ENCODE results near the gene CCSER1.

Gene CCSER1

GRCh38 chr4:90128961-90129495 is 1.8 kb downstream of the CCSER1 start:
- DNase-seq (ENCODE audit: low spot score) = no peak

- DNase-seq (ENCODE audit: low spot score) = no peak
Observed at GRCh38 chr4:90130076-90130475, 2.9 kb downstream of the CCSER1 start.

GRCh38 chr4:90137555-90137954 is 10.4 kb downstream of the CCSER1 start:
- no peak for DNase-seq (ENCODE audit: low spot score)

- DNase-seq (ENCODE audit: low spot score) = no peak
Observed at GRCh38 chr4:90142081-90142480, 14.9 kb downstream of the CCSER1 start.

- no peak for DNase-seq (ENCODE audit: low spot score)
Observed at GRCh38 chr4:90145319-90145718, 18.1 kb downstream of the CCSER1 start.

GRCh38 chr4:90146306-90146705 is 19.1 kb downstream of the CCSER1 start:
- DNase-seq (ENCODE audit: low spot score) = no peak

GRCh38 chr4:90148574-90149148 is 21.5 kb downstream of the CCSER1 start:
- DNase-seq (ENCODE audit: low spot score) = no peak

GRCh38 chr4:90152024-90152423 is 24.8 kb downstream of the CCSER1 start:
- DNase-seq (ENCODE audit: low spot score) = no peak

GRCh38 chr4:90159193-90159592 is 32.0 kb downstream of the CCSER1 start:
- no peak for DNase-seq (ENCODE audit: low spot score)

- no peak for DNase-seq (ENCODE audit: low spot score)
Observed at GRCh38 chr4:90160044-90160443, 32.9 kb downstream of the CCSER1 start.

GRCh38 chr4:90162566-90162965 is 35.4 kb downstream of the CCSER1 start:
- no peak for DNase-seq (ENCODE audit: low spot score)

- no peak for DNase-seq (ENCODE audit: low spot score)
Observed at GRCh38 chr4:90163872-90164271, 36.7 kb downstream of the CCSER1 start.

- DNase-seq (ENCODE audit: low spot score) = no peak
Observed at GRCh38 chr4:90165883-90166282, 38.7 kb downstream of the CCSER1 start.

GRCh38 chr4:90171491-90171890 is 44.3 kb downstream of the CCSER1 start:
- no peak for DNase-seq (ENCODE audit: low spot score)

- no peak for DNase-seq (ENCODE audit: low spot score)
Observed at GRCh38 chr4:90174621-90175023, 47.4 kb downstream of the CCSER1 start.

GRCh38 chr4:90181644-90182043 is 54.5 kb downstream of the CCSER1 start:
- no peak for DNase-seq (ENCODE audit: low spot score)

- no peak for DNase-seq (ENCODE audit: low spot score)
Observed at GRCh38 chr4:90183254-90183653, 56.1 kb downstream of the CCSER1 start.

GRCh38 chr4:90184560-90184959 is 57.4 kb downstream of the CCSER1 start:
- DNase-seq (ENCODE audit: low spot score) = no peak

- no peak for DNase-seq (ENCODE audit: low spot score)
Observed at GRCh38 chr4:90185416-90185815, 58.2 kb downstream of the CCSER1 start.

GRCh38 chr4:90186229-90186628 is 59.0 kb downstream of the CCSER1 start:
- no peak for DNase-seq (ENCODE audit: low spot score)

GRCh38 chr4:90187148-90187884 is 60.1 kb downstream of the CCSER1 start:
- DNase-seq (ENCODE audit: low spot score) = no peak

GRCh38 chr4:90189178-90189577 is 62.0 kb downstream of the CCSER1 start:
- DNase-seq (ENCODE audit: low spot score) = no peak

GRCh38 chr4:90189946-90190345 is 62.8 kb downstream of the CCSER1 start:
- no peak for DNase-seq (ENCODE audit: low spot score)

GRCh38 chr4:90190525-90190924 is 63.3 kb downstream of the CCSER1 start:
- DNase-seq (ENCODE audit: low spot score) = no peak
